Stimulated activated CD8-positive, alpha-beta memory T cell treated with anti-CD3 and anti-CD28 coated beads, Interleukin-2, amount 100 ng/mL, for 1 hour (primary cell): ENCODE data around the gene CLSTN2.

Experiments used
- DNase-seq, 2 donors: peaks; one replicate each; pipeline ENCODE4 v3.0.0-alpha.2; 2020; ENCODE audit warnings: low read depth in 2 of 2

Gene CLSTN2

GRCh38 chr3:140546649-140547048 is 611.7 kb downstream of the CLSTN2 start:
- DNase-seq = no peak

GRCh38 chr3:140552403-140552802 is 617.4 kb downstream of the CLSTN2 start:
- no peak for DNase-seq

- no peak for DNase-seq
These were observed 617.9 kb downstream of the CLSTN2 start for GRCh38 chr3:140552898-140553297.

- no peak for DNase-seq
These were observed 618.6 kb downstream of the CLSTN2 start for GRCh38 chr3:140553591-140553990.

GRCh38 chr3:140555666-140556065 is 620.7 kb downstream of the CLSTN2 start:
- DNase-seq = no peak

- DNase-seq = no peak
These were observed 622.5 kb downstream of the CLSTN2 start for GRCh38 chr3:140557476-140557875.

GRCh38 chr3:140559546-140559945 is 624.6 kb downstream of the CLSTN2 start:
- DNase-seq = no peak

GRCh38 chr3:140563206-140563760 is 628.3 kb downstream of the CLSTN2 start:
- DNase-seq = no peak

GRCh38 chr3:140568131-140568530 is 633.1 kb downstream of the CLSTN2 start:
- no peak for DNase-seq

- no peak for DNase-seq
These were observed 634.0 kb downstream of the CLSTN2 start for GRCh38 chr3:140568842-140569520.

- no peak for DNase-seq
These were observed 635.6 kb downstream of the CLSTN2 start for GRCh38 chr3:140570602-140571001.

GRCh38 chr3:140571836-140572235 is 636.9 kb downstream of the CLSTN2 start:
- DNase-seq = no peak

GRCh38 chr3:140572334-140572733 is 637.3 kb downstream of the CLSTN2 start:
- no peak for DNase-seq

- DNase-seq = no peak
These were observed 638.0 kb downstream of the CLSTN2 start for GRCh38 chr3:140573011-140573410.

GRCh38 chr3:140574375-140574774 is 639.4 kb downstream of the CLSTN2 start:
- DNase-seq = no peak

- no peak for DNase-seq
These were observed 641.5 kb downstream of the CLSTN2 start for GRCh38 chr3:140576449-140576848.

- DNase-seq = no peak
These were observed 642.9 kb downstream of the CLSTN2 start for GRCh38 chr3:140577911-140578310.

- DNase-seq = no peak
These were observed 644.3 kb downstream of the CLSTN2 start for GRCh38 chr3:140579260-140579659.

- no peak for DNase-seq
These were observed 645.8 kb downstream of the CLSTN2 start for GRCh38 chr3:140580746-140581145.

- no peak for DNase-seq
These were observed 649.6 kb downstream of the CLSTN2 start for GRCh38 chr3:140584549-140584948.

- DNase-seq = no peak
These were observed 650.8 kb downstream of the CLSTN2 start for GRCh38 chr3:140585828-140586227.

GRCh38 chr3:140586311-140586710 is 651.3 kb downstream of the CLSTN2 start:
- DNase-seq = no peak

GRCh38 chr3:140588558-140588957 is 653.6 kb downstream of the CLSTN2 start:
- no peak for DNase-seq

GRCh38 chr3:140593766-140594165 is 658.8 kb downstream of the CLSTN2 start:
- no peak for DNase-seq
